Esophagus squamous epithelium (tissue), 5 donors: Measurements from ENCODE around the gene COG3. TPM values are rescaled to one million over a fixed set of nuclear protein-coding genes. Genes with fewer than 3 reads are reported as not detected.

Source experiments
- DNase-seq: peaks from one replicate; lab custom pipeline; 2025; lab: John Stamatoyannopoulos, UW
- H3K27ac ChIP-seq, 4 donors: fragments of 200-600 bp; sonication (generic); one replicate each; pipeline ENCODE4 v1.5.1; 2016 to 2019; ENCODE audit warnings: mild to moderate bottlenecking in 1 of 4
- H3K27me3 ChIP-seq, 4 donors: fragments of 200-600 bp; sonication (generic); 1 replicate in 3 of 4; 2 replicates in 1 of 4; pipeline versions ENCODE4 v1.5.1 to v1.6.0; 2017 to 2021; ENCODE audit warnings: antibody characterized with exemption in 1 of 4
- H3K36me3 ChIP-seq, 3 donors: fragments of 200-600 bp; sonication (generic); one replicate each; pipeline ENCODE4 v1.5.1; 2016 to 2019
- H3K4me1 ChIP-seq, 3 donors: fragments of 200-600 bp; sonication (generic); one replicate each; pipeline ENCODE4 v1.5.1; 2017 to 2019
- H3K4me3 ChIP-seq, 4 donors: fragments of 200-600 bp; sonication (generic); 1 replicate in 3 of 4; 2 replicates in 1 of 4; pipeline ENCODE4 v1.5.1; 2016 to 2019; ENCODE audit warnings: mild to moderate bottlenecking in 2 of 4, moderate library complexity in 1 of 4
- H3K9me3 ChIP-seq, 3 donors: fragments of 200-600 bp; sonication (generic); one replicate each; pipeline ENCODE4 v1.5.1; 2016 to 2019
- POLR2A ChIP-seq, 4 donors: fragments of 450-650 bp; IDR thresholded peaks; one replicate each; pipeline ENCODE4 v1.6.1; 2017; ENCODE audit warnings: antibody characterized with exemption in 4 of 4, mild to moderate bottlenecking in 4 of 4, moderate library complexity in 3 of 4
- WGBS, 2 donors: methylation state at CpG; one replicate each; pipeline ENCODE4 v1.1.5; 2018; 5-methylcytosine and 5-hydroxymethylcytosine counted together
- intact Hi-C: fragments of 100-400 bp; cut with DNase I; formaldehyde crosslinking; loops from one replicate; pipeline ENCODE4 v1.15.0; 2022
- total RNA-seq, 4 donors: library from RNA; depleted of rRNA; stranded (reverse); fragments of >200 nt; gene quantifications; one replicate each; pipeline ENCODE4 v1.1.0, GENCODE V29; 2016
- TF ChIP-seq, protein P1 (sequence below), 6 experiments: fragments of 450-650 bp in 4 of 6; fragments of 200-600 bp in 2 of 6; sonication (generic) in 2 of 6; IDR thresholded peaks; one replicate each; pipeline ENCODE4 v1.5.1; 2016 to 2019; ENCODE audit warnings: antibody characterized with exemption in 6 of 6, mild to moderate bottlenecking in 4 of 6, moderate library complexity in 4 of 6
- donor health status: DM: yes; HTN: yes; CAD: no.

Gene COG3
- total RNA-seq, 4 donors from 2014 or later = 16.5 to 26.3 (median 21.5) TPM

DNA sequence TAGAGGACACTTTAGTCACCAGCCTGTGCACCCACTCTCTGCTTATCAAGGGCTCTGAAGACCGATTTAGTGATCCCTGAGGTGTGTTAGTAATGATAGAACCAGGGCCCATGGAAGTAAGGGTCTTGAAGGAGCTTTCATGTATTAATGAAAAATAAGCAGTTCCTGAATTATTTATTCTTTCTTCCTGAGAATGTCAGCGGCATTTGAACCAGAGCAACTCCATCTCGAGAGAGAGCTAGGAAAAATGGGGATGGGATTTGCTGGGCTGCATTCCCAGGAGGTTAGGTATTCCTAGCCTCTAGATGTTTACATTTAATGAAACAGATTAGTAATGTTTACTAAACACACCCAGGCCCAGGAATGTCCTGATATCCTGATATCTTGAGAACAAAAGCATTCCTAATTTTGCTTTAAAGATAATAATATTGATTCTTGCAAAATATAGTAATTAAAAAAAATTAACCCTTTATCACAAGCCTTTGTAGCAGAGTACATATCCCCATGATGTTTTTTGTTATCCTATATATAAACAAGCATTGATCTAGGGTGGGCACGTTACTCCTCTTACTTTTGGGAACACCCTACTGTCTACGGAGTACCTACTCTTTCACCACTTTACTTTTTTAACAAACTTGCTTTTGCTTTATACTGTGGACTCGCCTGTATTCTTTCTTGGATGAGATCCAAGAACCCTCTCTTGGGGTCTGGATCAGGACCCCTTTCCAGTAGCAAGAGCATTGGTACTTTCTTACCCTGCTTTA lies 63.1 kb downstream of the COG3 start:
- no peaks in the 10 kb centered on the region for H3K4me1 ChIP-seq
- H3K9me3 ChIP-seq = no peaks in the 10 kb centered on the region
- no peak overlapping the region for H3K4me3 ChIP-seq
- 60 to 76% methylated on average over 6 of the region's 6 CpGs for WGBS, 2 donors
- no peak overlapping the region for H3K27ac ChIP-seq
- H3K27me3 ChIP-seq = no peaks in the 10 kb centered on the region
- intact Hi-C loops = no loop called here
- DNase-seq = no peak
- peaks cover 0 to 88% (median 13%) of the 10 kb centered on the region in 3 donors for H3K36me3 ChIP-seq
- TF ChIP-seq, protein P1, sequence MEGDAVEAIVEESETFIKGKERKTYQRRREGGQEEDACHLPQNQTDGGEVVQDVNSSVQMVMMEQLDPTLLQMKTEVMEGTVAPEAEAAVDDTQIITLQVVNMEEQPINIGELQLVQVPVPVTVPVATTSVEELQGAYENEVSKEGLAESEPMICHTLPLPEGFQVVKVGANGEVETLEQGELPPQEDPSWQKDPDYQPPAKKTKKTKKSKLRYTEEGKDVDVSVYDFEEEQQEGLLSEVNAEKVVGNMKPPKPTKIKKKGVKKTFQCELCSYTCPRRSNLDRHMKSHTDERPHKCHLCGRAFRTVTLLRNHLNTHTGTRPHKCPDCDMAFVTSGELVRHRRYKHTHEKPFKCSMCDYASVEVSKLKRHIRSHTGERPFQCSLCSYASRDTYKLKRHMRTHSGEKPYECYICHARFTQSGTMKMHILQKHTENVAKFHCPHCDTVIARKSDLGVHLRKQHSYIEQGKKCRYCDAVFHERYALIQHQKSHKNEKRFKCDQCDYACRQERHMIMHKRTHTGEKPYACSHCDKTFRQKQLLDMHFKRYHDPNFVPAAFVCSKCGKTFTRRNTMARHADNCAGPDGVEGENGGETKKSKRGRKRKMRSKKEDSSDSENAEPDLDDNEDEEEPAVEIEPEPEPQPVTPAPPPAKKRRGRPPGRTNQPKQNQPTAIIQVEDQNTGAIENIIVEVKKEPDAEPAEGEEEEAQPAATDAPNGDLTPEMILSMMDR (IDR thresholded peaks at IDR 0.05) = no peak
- no peak for TF ChIP-seq POLR2A (IDR thresholded peaks at IDR 0.05)

DNA sequence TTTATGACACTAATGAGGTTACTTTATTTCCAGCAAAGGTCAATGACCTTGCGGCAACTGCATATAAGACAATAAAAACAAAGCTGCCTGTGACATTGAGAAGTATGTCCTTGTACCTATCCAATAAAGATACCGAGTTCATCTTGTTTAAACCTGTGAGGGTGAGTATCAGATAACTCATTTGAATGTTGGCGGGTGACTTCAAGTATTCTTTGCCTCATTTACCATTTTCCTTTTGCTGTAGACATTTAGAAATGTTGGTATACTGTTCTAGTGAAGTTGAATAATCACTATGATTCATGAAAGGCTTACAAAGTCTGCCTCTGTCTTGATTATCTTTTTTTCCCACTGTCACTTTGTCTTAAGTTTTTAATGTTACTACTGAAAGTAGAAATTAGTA lies 65.0 kb downstream of the COG3 start:
- intact Hi-C loops = no loop called here
- Histone ChIP-seq H3K4me1 (no peaks in the 10 kb centered on the region), H3K4me3 (no peak overlapping the region), H3K27ac (no peak overlapping the region), H3K9me3 (no peaks in the 10 kb centered on the region), H3K36me3 (peaks cover 5 to 92% (median 24%) of the 10 kb centered on the region in 3 donors), H3K27me3 (no peaks in the 10 kb centered on the region)
- no peak for DNase-seq
- 86 to 91% methylated on average over 3 of the region's 3 CpGs for WGBS, 2 donors
- no peak for TF ChIP-seq POLR2A (IDR thresholded peaks at IDR 0.05)
- TF ChIP-seq, protein P1 (IDR thresholded peaks at IDR 0.05) = no peak

DNA sequence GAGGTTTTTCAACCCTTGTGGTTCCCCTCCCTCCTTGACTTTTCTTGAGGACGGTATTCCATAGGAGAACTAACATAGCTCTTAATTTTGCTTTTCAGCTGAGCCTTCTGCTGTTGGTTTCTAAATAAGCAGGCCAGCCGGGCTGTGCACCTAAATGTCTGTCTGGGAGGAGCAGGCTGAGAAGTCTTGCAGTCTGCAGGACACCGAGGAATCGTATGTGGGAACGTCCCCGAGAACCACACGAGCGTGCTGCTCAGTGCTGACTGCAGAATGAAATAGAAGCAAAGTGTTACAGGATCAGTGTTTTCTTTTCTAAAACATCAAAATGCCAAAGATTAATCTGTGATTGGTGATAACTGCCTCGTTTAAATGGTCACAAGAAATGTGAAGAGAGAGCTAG lies 69.9 kb downstream of the COG3 start:
- TF ChIP-seq POLR2A (IDR thresholded peaks at IDR 0.05) = no peak
- TF ChIP-seq, protein P1 (IDR thresholded peaks at IDR 0.05) = no peak
- Histone ChIP-seq H3K36me3 (peaks cover 5 to 63% (median 23%) of the 10 kb centered on the region in 3 donors), H3K27me3 (no peaks in the 10 kb centered on the region), H3K4me1 (no peaks in the 10 kb centered on the region), H3K4me3 (no peak overlapping the region), H3K9me3 (no peaks in the 10 kb centered on the region), H3K27ac (no peak overlapping the region)
- no peak for DNase-seq
- 88 to 90% methylated on average over 8 to 9 of the region's 9 CpGs for WGBS, 2 donors
- intact Hi-C loops = no loop called here

DNA sequence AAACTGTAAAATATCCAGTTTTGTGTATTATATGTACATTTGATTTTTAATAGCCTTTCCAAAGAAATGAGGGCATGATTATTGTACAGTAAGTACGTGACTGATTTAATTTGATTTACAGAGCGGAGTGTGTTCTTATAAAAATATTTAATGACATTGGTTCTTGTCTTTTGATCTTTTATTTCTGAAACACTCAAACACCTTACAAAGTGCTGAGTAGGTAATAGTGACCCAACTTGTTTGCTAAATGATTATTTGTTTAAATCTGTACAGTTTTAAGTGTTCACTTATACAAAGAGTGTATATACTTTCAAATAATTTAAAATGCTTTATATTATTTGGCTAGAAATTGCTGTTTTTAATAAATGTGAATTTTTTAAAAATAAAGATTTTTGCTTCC lies 71.5 kb downstream of the COG3 start:
- Histone ChIP-seq H3K27me3 (no peaks in the 10 kb centered on the region), H3K27ac (no peak overlapping the region), H3K9me3 (no peaks in the 10 kb centered on the region), H3K4me3 (no peak overlapping the region), H3K4me1 (no peaks in the 10 kb centered on the region), H3K36me3 (peaks cover 5 to 47% (median 16%) of the 10 kb centered on the region in 3 donors)
- intact Hi-C loops = no loop called here
- TF ChIP-seq, protein P1 (IDR thresholded peaks at IDR 0.05) = no peak
- TF ChIP-seq POLR2A (IDR thresholded peaks at IDR 0.05) = no peak
- no peak for DNase-seq
- WGBS, 2 donors = 91 to 97% methylated on average over 2 of the region's 2 CpGs

DNA sequence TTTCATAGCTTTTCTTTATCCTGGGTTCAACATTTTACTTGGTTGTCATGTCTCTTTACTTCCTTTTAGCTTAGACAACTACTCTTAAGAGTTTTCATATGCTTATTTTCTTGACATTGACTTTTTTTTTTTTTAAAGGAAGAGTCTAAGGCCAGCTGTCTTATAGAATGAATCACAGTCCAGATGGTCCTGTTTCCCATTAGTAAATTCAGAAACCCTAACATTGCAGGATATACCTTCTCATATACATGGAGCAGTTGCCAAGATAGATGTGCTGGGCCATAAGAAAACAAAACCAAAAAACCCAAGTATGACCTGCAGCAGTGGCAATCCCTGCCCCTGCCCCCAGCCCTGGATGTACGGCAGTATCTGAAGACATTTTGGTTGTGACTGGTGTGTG lies 72.8 kb downstream of the COG3 start:
- H3K9me3 ChIP-seq = no peaks in the 10 kb centered on the region
- 33 to 80% methylated on average over 1 of the region's 1 CpG for WGBS, 2 donors
- intact Hi-C loops = no loop called here
- H3K4me1 ChIP-seq = no peaks in the 10 kb centered on the region
- H3K27ac ChIP-seq = no peak overlapping the region
- TF ChIP-seq, protein P1 (IDR thresholded peaks at IDR 0.05) = no peak
- TF ChIP-seq POLR2A (IDR thresholded peaks at IDR 0.05) = no peak
- no peak for DNase-seq
- H3K27me3 ChIP-seq = no peaks in the 10 kb centered on the region
- peaks cover 5 to 36% (median 13%) of the 10 kb centered on the region in 3 donors for H3K36me3 ChIP-seq
- no peak overlapping the region for H3K4me3 ChIP-seq
